ENCODE results near the gene ACVR2B.
"Not testable (repeated sequence)": the region's sequence is repeated elsewhere in the genome, so short reads cannot be mapped to it uniquely, and the experiment has no call there.

DNA sequence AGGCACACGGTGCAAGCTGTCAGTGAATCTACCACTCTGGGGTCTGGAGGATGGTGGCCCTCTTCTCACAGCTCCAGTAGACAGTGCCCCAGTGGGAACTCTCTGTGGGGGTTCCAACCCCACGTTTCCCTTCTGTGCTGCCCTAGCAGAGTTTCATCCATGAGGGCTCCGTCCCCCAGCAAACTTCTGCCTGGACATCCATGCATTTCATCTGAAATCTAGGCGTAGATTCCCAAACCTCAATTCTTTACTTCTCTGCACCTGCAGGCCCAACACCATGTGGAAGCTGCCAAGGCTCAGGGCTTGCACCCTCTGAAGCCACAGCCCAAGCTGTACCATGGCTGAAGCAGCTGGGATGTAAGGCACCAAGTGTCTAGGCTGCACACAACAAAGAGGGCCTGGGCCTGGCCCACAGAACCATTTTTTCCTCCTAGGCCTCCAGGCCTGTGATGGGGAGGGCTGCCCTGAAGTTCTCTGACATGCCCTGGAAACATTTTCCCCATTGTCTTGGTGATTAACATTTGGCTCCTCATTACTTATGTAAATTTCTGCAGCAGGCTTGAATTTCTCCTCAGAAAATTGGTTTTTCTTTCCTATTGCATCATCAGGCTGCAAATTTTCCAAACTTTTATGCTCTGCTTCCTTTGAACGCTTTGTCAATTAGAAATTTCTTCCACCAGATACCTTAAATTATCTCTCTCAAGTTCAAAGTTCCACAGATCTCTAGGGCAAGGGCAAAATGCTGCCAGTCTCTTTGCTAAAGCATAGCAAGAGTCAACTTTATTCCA lies 20.6 kb upstream of the ACVR2B start:
- TF ChIP-seq EZH2 (IDR thresholded peaks at IDR 0.05; ENCODE audit: borderline replicate concordance, insufficient read depth, low read depth, low read length, poor library complexity, severe bottlenecking); CTCF (IDR thresholded peaks at IDR 0.05): not testable (repeated sequence)
